NCI-H1417 (cell line): ENCODE results near the gene SLC16A6.
"Not testable (repeated sequence)": the region's sequence is repeated elsewhere in the genome, so short reads cannot be mapped to it uniquely, and the experiment has no call there.

Source experiments
- DNase-seq, 3 experiments: peaks; one replicate each; lab custom pipeline; 2025; lab: John Stamatoyannopoulos, UW

Gene SLC16A6

DNA sequence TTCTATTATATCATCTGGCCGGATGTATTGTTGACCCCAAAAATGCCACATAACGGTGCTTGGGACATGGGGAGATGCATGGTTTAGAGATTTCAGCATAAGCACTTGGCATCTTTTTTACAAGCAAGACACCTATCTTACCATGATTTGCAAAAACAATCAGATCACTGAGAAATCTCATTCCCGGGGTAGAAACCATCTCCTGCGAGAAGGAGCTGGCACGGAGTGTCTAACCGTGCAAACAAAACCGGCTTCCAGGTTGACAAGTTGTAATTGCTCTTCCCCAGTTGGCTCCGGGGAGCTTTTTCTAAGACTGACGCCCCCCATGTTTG is 1.0 kb downstream of the SLC16A6 start:
- peak in 1 of 3 experiments; percentile 43 for DNase-seq

DNA sequence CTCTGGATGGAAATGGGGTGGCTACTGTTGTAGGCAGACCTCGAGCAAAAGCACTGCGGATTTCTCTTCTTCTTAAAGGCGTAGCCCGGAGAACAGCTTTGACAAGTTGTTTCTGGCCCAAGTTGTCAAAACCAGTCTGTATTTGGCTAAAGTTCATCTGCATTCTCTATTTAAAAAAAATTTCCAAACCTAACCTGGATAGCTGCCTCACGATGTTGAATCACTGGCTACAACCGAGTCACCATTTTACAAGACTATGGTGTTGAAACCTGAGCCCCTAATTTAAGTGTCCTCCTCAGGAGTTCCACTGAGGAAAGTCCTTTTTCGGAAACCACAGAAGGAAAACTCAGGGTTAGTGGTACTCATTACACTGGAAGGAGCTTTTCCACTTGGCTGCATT is 1.5 kb downstream of the SLC16A6 start:
- no peak for DNase-seq

DNA sequence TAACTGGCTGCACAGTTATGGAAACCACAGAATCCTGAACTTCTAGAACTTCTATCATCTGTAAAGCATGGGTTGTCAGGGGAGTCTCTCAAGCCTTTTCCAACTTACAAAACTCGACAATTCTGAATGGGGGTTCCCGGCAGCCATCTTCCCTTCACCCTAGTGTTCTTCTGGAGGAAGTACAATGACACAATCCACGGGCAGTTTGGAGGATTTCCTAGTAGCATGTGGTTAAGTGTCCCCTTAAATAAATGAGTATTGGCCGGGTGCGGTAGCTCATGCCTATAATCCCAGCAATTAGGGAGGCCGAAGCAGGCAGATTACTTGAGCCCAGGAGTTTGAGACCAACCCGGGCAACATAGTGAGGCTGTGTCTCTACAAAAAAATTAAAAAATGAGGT is 2.1 kb downstream of the SLC16A6 start:
- DNase-seq: no peak

DNA sequence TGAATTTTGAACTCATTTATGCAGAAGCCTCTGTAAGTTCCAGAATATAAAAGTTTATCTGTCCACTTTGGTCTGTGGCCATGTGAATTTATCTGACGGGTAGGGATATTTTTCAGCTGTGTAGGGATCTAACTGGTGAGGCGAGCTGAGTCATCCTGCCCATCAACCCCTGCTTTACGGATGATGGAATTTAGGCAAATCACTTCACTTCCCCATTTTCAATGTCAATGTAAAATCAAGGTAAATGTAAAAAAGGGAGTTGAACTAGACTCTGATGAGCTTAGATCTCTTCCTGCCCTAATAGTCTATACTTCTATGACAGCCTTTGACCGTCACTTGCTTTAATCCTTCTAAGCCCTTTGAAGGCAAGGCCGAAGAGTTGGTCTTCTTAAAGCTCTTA is 2.6 kb downstream of the SLC16A6 start:
- no peak for DNase-seq

DNA sequence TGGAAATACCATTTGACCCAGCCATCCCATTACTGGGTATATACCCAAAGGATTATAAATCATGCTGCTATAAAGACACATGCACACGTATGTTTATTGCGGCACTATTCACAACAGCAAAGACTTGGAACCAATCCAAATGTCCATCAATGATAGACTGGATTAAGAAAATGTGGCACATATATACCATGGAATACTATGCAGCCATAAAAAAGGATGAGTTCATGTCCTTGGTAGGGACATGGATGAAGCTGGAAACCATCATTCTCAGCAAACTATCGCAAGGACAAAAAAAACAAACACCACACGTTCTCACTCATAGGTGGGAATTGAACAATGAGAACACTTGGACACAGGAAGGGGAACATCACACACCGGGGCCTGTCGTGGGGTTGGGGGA is 9.0 kb downstream of the SLC16A6 start:
- not testable (repeated sequence) for DNase-seq

DNA sequence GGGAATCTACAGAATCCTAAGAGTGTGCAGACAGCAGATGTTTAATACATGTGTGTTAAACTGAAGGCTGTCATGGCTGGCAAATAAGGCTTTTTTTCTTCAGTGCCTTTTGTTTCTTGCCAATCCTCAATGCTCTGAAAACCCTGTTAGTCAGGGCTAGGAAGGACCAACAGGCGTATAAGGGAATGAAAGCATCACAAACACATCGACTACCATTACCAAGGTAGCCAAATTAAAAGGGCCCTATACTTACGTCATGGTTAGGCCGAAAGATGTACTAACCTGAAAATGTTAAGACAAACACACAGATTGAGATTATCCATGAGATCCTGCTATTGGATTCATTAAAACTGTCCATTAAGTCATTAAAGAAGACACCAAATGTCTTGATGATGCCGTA is 13.1 kb downstream of the SLC16A6 start:
- DNase-seq: no peak

DNA sequence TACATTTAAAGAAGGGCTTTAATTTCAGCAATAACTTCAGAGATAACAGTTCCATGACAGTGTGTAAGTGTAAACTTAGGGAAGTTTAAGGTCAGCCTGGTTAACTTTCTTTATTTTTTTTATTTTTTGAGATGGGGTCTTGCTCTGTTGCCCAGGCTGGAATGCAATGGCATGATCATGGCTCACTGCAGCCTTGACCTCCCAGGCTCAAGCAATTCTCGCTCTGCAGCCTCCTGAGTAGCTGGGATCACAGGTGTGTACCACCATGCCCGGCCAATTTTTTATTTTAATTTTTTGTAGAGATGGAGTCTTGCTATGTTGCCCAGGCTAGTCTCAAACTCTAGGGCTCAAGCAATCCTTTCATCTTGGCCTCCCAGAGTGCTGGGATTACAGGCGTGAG is 14.6 kb downstream of the SLC16A6 start:
- not testable (repeated sequence) for DNase-seq

DNA sequence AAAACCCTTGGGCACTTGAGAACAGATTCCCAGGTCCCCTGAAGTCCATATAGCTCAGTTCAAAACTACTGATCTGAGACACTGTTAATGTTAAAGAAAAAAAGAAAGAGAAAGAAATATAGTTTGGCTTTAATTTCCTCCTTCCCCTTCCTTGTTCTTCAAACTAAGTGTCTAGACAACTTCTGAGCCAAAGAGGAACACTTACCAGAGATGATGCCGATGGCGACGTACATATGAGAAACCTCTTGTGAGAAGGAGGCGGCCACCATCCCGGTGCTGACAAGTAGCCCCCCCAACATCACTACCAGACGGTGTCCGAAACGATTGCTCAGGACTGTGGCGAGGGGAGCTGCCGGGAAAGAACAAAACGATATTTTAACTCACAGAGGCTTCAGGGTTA is 17.2 kb downstream of the SLC16A6 start:
- DNase-seq: no peak

DNA sequence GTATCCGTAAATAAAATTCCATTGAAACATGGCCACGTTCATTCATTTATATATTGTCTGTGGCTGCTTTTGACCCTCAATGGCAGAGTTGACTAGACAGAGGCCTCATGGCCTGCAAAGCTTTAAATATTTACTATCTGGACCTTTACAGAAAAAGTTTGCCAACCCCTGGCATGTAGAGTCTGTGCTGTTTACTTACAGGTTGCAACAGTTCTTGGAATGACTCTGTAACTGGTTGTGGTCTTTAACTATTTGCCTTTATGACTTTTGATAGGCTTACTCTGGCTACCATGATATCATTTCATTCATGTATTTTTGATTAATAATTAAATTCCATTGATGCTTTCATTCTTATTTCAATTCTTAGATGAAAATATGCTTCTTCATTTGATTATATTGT is 25.1 kb downstream of the SLC16A6 start:
- DNase-seq: not testable (repeated sequence)

DNA sequence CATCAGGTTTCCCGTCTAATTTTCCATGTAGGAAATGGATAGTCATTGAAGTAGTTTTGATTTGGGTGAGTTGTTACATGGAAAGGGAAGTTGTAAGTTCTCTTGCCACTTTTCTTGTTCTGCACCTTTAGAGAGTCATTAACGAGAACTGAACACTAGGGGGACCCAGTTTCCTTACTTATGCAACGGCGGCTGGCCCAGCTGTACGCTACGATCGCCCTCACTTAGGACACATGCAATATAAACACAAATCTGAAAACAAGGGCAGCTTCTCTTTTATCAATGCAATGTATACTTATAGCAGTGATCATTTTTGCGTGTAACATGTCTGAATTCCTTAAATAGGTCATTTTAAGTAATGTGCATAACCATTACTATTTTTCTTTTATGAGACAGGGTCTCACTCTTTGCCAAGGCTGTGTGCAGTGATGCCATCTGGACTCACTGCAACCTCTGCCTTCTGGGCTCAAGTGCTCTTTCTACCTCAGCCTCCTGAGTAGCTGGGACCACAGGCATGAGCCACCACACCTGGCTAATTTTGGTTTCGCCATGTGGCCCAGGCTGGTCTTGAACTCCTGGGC is 27.7 kb downstream of the SLC16A6 start:
- DNase-seq: peak; percentile 21 to 62 (median 27)

DNA sequence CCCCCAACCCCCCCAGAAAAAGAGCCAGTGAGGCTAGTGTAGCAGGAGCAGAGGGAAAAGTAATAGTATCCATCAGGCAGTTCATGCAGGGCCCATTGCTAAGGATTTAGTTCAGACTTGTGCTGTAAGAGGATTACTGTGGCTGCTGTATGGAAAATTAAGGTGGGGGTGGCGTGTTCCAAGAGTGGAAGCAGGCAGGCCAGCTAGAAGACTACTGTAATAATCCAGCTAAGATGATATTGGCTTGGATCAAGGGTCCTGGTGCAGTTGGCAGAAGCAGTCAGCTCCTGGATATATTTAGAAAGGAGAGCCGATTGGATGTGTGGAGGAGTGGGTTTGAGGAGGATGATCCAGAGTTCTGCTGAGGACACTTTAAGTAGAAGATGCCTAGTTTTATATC is 28.5 kb downstream of the SLC16A6 start:
- DNase-seq: not testable (repeated sequence)

DNA sequence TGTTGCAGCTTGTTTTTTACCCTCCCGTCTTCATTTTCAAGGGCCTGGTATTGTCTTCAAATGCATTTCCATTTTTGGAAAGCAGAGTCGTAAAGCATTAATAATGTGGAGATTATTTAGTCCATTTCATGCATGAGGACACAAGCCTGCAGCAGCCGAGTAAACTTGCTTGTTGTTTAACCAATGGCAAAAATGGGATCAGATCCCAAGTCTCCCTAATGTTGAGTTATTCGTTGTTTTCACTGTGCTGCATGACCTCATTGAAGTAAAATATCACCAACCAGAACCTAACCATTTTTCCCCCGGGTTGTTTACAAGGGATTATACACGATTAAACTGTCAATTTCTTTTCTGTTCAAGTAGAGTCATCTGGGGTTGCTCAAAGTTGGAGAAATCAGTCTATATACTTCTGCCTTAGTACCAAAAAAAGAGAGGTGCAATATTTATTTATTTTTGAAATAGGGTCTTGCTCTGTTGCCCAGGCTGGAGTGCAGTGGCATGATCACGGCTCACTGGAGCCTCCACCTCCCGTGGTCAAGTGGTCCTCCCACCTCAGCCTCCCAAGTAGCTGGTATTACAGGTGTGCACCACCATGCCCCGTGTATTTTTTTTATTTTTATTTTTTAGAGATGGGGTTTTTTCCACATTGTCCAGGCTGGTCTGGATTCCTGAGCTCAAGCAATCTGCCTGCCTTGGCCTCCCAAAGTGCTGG is 30.7 kb downstream of the SLC16A6 start:
- DNase-seq: no peak

DNA sequence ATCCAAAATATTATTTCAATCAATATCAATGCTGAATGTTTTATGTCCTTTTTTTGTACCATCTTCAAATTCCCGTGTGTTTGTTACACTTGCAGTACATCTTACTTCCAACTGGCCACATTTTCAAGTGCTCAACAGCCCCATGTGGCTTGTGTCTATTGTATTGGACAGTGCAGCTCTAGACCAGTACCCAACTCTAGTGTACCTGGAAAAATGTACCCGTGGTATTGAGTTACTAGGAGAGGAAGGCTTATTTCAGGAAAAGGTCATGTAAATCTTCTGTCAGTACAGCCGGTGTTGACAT is 31.3 kb downstream of the SLC16A6 start:
- DNase-seq: not testable (repeated sequence)

DNA sequence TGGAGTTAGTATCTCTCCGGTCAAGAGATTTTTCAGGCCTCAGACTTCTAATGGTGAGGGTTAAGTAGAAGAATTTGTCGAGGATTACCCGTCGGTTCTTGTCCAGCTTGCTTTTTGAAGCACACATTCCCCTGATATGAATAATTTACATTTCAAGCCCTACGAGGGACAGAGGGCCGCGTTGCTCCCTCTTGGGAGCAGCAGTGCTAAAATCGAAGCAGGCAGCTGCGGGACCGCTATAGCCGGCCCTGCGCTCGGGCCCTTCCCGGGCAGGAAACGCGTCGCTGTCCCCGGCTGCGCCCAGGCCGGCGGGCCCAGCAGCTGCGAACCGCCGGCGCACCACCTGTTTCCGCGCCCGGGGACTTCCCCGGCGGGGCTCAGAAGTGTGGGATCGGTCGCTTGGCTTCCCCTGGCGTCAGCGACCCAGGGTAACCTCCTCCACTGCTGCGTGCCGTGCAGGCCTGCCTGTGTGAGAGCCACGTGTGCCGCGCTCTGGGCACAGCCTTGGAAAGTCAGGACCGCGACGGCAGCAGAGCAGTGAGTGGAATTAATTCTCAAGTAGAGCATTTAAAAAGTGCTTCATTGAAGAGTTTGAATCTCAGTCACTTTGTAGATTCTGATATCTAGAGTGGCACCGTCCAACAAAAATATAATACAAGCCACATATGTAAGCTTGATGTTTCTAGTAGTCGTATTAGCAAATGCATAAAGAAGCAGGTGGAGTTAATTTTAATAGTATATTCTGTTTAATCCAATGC is 31.9 kb downstream of the SLC16A6 start:
- not testable (repeated sequence) for DNase-seq

DNA sequence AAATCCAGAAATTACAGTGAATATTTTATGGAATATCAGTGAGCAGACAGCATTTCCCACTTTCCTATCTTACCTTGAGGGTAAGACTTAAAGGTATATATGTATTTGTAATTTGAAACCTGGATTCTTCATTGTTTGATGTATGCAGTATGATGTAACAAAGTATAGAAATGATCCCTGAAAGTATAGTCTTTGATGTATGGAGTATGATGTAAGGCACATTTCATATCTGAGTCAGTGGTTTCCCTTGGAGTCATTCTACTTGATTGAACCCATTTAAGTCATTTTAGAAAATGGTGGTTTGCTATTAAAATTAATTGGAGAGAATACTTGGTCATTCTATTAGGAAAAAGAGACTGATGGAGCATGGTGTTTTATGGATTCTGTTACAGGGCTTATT is 33.0 kb downstream of the SLC16A6 start:
- DNase-seq: no peak

DNA sequence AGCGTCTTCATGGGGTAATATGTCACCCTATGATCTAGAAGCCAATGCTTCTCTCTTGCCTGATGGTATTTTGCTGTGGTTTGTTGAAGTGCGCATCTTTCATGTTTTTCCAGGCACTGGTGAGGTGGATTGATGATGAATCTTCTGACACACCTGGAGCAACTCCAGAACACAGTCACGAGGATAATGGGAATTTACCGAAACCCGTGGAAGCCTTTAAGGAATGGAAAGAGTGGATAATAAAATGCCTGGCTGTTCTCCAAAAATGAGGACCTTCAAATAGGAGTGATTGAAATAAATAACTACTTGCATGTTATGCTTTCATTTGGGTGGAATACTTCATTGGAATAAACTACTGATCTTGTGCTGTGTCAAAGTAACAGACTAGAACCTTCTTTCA is 34.2 kb downstream of the SLC16A6 start:
- DNase-seq: not testable (repeated sequence)

DNA sequence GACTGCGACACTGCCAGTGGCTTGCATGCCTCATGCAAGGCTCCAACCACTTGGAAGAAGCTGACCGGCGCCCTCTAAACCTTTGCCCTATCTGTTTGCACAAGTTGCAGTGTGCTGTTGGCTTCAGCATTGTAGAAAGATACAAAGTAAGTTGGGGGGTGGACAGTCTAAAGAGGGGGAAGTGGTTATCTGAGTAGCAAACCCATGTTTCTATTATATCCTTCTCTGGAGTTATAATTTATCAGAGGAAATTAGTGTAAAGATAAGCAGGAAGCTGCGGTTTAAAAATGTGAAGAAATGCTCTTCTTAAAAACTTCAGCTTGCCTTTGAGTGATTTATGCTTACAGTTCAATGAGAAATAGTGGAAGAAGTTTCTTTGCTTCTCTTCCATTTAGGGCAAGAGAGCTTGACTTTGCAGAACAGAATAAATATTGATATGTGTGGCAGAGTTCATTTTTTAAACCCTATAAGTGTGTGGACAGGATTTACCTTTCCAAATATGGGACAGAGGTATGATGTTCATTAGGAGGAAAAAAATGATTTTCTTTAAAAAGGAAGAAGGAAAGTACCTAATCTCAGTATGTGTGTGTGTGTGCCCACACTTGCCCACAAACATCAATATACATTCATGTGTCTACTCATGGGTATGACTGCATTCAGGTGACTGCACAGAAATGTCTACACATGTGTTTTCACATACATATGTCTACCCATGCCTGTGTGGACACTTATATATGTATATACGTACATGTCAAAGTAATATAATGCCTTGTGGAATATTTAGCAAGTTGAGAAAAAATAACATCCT is 35.0 kb downstream of the SLC16A6 start:
- DNase-seq: no peak

DNA sequence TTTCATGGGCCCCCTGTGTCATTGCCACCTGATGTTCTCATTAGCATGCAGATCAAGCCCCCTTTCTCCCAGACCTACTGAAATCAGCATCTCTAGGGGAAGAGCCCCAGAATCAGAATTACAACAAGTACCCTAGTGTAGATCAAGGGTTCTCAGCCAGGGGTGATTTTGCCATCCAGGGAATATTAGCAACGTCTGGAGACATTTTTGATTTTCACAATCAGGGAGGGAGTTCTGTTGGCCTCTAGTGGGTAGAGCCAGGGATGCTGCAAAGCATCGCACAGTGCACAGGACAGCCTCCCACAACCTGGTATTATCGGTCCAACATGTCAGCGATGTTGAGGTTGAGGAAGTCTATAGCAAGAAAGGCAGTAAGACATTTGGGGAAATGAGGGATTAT is 35.8 kb downstream of the SLC16A6 start:
- no peak for DNase-seq

DNA sequence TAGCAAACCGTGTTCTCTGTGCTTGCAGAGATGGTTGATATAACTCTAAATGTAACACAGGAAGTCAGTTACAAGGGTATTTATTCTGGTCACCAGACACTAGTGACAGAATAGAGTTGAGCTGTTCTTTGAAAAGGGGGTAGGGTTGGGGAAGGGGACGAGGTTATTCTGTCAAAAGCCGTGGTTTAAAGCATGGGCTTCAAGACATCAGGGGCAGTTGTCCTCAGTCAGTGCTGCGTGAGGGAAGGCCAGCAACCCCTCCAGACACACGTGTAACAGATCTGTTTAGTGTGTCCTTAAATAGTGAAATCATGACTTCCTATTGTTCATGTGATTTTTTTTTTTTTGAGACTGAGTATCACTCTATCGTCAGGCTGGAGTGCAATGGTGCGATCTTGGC is 37.5 kb downstream of the SLC16A6 start:
- not testable (repeated sequence) for DNase-seq

DNA sequence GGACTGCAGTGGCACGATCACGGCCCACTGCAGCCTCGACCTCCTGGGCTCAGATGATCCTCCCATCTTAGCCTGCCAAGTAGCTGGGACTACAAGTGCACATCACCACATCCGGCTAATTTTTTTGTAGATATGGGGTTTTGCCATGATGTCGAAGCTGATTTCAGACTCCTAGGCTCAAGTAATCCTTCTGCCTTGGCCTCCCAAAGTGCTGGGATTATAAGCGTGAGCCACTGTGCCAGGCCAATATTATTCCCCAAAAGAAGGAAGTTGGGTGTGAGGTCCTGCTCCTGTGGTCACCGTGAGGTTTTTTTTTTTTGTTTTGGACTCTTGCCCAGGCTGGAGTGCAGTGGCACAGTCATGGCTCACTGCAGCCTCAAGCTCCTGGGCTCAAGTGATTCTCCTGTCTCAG is 41.6 kb downstream of the SLC16A6 start:
- DNase-seq: no peak

DNA sequence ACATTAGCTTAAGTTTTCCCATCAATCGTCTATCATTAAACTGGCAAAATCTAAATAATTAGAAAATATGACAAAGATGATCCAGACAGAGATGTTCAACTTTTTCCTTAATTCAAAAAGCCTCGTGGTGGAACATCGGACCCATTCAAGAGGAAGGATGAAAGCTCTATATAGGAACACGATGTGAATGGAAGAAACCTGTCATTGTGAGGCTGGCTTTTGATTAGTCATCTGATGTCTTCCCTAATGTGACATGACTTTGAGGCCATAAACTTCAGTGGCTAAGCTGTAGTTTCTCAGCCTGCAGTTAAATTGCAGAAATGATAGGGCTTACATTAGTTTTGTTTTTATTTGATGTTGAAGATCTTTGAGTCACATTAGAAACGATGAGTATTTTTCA is 42.0 kb downstream of the SLC16A6 start:
- DNase-seq: no peak

DNA sequence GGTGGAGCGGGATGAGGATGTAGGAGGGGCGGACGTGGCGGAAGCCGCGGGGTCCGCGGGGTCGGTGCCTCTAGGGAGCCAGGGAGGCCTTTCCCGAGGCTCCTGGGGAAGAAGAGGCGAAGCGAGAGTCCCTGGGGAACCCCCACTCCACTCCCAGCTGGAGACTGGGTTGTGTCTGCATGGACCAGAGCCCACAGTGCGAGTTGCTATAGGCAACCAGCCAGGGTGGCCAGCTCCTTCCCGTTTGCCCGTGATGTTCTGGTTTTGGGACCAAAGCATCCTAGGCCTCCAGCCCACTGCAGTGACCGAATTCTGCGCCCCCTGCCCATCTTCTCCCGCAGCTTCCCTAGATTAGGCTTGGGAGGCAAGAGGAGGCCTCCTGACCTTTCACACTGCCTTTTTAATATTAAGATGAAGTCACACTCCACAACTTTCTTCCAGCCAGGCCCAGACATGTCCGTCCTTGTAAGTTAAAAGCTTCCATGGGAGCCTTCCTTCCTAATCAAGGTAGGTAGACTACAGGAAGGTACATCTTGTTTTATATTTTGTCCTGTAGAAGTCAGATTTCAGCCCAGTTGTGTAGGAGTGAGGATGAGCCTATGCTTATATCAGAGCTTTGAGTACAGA is 42.6 kb downstream of the SLC16A6 start:
- DNase-seq: peak; percentile 49 to 90 (median 83)
